RCC 7860 (cell line): ENCODE results near the gene RIMS3.
"Not testable (repeated sequence)": the region's sequence is repeated elsewhere in the genome, so short reads cannot be mapped to it uniquely, and the experiment has no call there.

Experiments
- DNase-seq: peaks from one replicate; pipeline ENCODE4 v3.0.0-alpha.2; 2015; ENCODE audit warnings: low spot score
- FAIRE-seq: peaks from 2 replicates; lab custom pipeline; 2012; peaks lifted over from hg19 to GRCh38; lab: Jason Lieb, UNC

RIMS3 gene

DNA sequence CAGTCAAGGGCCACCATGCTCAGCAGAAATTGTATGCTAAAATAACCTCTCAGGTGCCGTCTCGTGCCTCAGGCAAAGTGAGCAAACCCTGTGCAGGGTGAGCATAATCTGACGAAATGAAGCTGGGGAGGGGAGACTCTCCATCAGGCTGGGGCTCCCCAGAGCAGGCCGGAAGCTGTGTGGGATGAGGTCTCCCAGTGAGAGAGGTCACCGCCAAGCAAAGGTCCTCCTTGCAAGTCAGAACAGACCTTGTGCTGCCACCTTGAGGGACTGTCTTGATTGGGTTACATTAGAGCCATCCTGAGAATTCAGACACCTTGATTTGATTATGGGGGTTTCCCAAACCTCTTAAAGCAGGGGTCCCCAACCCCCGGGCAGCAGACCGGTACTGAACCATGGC is 69.9 kb downstream of the RIMS3 start:
- FAIRE-seq = no peak

DNA sequence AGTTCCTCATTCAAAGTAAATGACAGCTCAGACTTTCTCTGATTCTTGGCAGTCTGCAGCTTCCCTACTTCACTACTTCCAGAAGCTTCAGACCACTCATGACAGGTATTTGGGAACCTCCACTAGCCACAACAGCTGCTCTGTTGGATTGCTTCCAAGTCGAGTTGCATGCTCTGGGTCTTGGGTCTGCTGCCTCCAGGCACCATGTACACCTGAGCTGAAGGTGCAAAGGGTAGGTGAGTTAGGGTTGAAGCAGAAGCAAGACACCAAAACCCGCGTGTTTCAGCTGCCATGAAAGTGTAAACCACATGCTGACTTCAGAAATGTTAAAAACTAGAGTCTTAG is 71.3 kb downstream of the RIMS3 start:
- FAIRE-seq (no peak), DNase-seq (no peak)

More for the DNA sequence above, 69.9 kb downstream of the RIMS3 start:
- DNase-seq = no peak

DNA sequence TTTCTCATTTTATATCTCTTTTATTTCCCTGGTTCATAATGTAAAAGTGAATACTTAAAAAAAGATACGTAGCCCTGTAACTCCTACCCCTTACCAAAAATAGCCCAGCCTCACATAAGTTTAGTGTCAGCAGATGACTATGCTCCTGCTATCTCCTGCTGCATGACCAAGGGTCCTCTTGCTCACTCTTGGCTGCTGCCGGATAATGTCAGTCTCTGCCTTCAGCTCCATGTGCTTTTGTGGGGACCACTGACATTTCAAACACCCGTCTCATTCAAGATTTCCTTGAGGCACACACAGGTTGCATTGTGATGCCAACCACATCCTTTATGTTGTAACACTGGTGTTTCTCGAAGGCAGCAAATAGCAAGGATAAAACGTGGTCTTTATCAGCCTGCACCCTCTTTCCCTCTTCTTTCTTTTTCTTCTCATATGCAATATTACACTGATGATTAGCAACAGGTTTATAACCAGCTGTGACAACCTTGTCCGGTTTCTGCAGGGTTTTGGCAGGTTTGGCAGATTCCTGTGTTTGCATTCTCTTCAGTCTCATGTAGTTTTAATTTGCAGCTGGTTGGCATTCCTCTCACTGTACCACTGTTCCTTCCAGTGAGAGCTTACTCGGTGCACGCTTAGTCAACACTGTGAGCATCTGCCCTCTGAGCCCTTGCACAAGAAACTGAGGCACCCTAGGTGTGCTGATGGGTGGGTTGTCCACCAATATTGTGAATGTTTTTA is 71.9 kb downstream of the RIMS3 start:
- FAIRE-seq (no peak), DNase-seq (no peak)

DNA sequence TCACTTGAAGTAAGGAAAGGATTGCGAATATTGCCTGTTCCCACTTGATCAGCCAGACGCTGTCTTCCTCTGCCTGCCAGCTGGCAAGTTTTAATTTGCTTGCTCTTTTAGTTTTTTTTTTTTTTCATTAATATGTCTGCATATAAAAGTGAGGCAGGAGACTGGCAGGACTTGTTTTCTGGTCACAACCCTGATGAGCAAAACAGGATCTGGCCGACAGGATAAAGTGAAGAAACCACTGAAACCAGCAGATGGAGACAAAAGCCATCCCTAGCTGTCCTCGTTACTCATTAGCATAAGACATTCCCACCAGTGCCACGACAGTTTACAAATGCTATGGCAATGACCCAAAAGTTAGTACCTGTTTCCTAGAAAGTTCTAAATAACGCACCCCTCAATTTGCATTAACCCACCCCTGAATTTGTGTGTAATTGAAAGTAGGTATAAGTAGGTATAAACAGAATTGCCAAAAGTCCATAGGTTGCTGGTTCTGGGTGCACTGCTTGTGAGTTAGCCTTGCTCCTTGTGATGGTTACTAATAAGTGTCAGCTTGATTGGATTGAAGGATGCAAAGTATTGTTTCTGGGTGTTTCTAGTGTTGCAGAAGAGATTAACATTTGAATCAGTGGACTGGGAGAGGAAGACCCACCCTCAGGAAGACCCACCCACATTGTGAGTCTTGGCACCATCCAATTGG is 73.2 kb downstream of the RIMS3 start:
- no peak for DNase-seq
- FAIRE-seq = no peak

DNA sequence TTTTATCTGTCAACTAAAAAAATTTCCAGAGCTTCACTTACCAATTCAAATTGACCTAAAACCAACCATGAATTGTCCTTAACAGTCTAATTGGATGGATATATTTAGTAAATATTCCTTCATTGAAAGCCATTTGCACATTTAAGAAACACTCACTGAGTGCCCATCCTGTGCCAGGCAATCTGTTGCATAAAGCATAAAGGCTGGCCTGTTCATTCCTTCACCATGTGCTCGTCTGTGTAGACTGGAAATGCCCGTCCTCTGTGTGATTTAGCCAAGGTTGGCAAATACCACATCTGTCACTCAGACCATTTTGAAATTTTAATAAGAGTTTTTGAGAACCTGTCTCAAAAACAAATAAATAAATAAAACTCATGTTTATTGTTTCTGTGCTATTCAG is 76.9 kb downstream of the RIMS3 start:
- DNase-seq = no peak

DNA sequence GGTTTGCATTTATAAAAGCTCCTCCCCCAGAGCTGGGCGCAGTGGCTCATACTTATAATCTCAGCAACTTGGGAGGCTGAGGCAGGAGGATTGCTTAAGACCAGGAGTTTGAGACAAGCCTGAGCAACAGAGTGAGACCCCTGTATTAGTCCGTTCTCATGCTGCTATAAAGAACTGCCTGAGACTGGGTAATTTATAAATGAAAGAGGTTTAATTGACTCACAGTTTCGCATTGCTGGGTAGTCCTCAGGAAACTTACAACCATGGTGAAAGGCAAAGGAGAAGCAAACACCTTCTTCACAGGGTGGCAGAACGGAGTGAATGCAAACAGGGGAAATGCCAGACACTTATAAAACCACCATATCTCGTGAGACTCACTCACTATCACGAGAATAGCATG is 81.5 kb downstream of the RIMS3 start:
- no peak for DNase-seq
- FAIRE-seq = no peak

More for the DNA sequence above, 76.9 kb downstream of the RIMS3 start:
- FAIRE-seq = no peak

DNA sequence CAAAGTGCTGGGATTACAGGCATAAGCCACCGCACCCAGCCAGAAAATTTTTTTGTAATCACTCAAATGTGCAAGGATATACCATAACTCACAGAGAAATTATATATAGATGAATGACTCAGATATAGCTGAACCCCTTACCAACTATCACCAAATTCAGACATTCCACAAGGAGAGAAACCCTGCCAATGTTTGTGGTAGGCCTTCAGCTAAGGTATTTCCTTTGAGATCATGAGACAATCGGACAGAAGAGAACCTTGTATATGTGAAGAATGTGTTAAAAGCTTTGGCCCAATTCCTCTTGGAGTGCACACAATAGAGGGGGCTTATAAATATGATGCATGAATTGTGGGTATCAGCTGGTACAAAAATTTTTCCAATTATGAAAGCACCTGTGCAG is 83.4 kb downstream of the RIMS3 start:
- FAIRE-seq (no peak), DNase-seq (no peak)

DNA sequence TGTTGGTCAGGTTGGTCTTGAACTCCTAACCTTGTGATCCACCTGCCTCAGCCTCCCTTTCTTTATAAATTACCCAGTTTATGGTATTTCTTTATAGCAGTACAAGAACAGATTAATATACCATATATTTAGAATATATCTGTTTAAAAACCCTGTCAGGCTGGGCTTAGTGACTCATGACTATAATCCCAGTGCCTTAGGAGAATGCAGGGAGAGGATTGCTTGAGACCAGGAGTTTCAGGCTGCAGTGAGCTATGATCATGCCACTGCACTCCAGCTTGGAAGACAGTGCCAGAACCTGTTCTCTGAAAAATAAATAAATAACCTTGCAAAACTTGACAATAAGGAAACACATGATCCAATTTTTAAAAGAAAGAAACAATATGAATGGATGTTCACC is 90.1 kb downstream of the RIMS3 start:
- DNase-seq (no peak), FAIRE-seq (no peak)

DNA sequence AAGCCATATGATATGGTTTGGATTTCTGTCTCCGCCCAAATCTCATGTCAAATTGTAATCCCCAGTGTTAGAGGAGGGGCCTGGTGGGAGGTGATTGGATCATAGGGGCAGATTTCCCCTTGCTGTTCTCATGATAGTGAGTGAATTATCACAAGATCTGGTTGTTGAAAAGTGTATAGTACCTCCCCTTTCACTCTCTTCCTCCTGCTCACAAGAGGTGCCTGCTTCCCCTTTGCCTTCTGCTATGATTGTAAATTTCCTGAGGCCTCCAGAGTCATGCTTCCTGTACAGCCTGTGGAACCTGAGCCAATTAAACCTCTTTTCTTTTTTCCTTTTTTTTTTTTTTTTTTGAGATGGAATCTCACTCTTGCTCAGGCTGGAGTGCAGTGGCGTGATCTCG is 90.7 kb downstream of the RIMS3 start:
- DNase-seq, FAIRE-seq: not testable (repeated sequence)
